Measurements from ENCODE around the gene SNX14. TPM values are rescaled to one million over a fixed set of nuclear protein-coding genes. Genes with fewer than 3 reads are reported as not detected.

SNX14 gene
- total and polyA plus RNA-seq, 4 donors = 10.9 to 85.1 (median 81.8) TPM

DNA sequence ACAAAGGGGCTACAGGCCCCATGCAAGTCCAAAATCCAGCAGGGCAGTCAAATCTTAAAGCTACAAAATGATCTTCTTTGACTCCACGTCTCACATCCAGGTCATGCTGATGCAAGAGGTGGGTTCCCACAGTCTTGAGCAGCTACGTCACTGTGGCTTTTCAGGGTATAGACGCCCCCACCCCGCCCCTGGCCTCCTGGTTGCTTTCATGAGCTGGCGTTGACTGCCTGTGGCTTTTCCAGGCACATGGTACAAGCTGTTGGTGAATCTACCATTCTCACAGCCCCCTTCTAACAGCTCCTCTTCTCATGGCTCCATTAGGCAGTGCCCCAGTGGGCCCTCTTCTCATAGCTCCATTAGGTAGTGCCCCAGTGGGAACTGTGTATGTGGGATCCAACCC, 96.8 kb downstream of the SNX14 start:
- WGBS, 2 donors = 96 to 99% methylated on average over 5 of the region's 5 CpGs
- ATAC-seq (ENCODE audit: low FRiP score) = no peak
- no peaks in the 10 kb centered on the region for H3K9me3 ChIP-seq (ENCODE audit: control insufficient read depth, low read length)
- intact Hi-C loops (cut with DNase I) = no loop called here
- no peak for DNase-seq
- no peaks in the 10 kb centered on the region for H3K4me1 ChIP-seq (ENCODE audit: control insufficient read depth in 1 of 2, insufficient read depth in 2 of 2, low read length in 2 of 2)
- no peak overlapping the region for H3K4me3 ChIP-seq (ENCODE audit: low read length in 2 of 2)
- H3K27me3 ChIP-seq (ENCODE audit: control insufficient read depth in 1 of 2, insufficient read depth in 2 of 2, low read length in 1 of 2) = no peaks in the 10 kb centered on the region
- H3K27ac ChIP-seq (ENCODE audit: low read depth in 1 of 2, low read length in 2 of 2) = no peak overlapping the region
- H3K36me3 ChIP-seq (ENCODE audit: control insufficient read depth in 1 of 2, insufficient read depth in 2 of 2, low read length in 1 of 2) = peaks cover 0 to 1% of the 10 kb centered on the region in 2 donors

DNA sequence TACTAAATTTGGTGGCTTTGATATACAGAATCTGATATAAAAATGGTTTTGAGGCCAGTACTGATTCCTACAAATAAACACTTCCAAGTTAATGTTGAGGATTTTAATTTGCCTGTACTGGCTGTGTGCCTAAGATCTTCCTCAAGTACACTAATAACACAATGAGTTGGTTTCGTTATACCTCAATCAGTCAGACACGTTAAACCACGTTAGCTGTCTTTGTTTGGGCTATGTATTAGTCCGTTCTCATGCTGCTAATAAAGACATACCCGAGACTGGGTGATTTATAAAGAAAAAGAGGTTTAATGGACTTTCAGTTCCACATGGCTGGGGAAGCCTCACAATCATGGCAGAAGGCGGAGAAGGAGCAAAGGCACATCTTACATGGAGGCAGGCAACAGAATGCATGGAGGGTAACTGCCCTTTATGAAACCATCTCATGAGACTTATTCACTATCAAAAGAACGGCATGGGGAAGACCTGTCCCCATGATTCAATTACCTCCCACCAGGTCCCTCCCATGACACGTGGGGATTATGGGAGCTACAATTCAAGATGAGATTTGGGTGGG, 97.6 kb downstream of the SNX14 start:
- WGBS, 2 donors = 87 to 93% methylated on average over 8 of the region's 8 CpGs
- H3K4me1 ChIP-seq (ENCODE audit: control insufficient read depth in 1 of 2, insufficient read depth in 2 of 2, low read length in 2 of 2) = no peaks in the 10 kb centered on the region
- H3K36me3 ChIP-seq (ENCODE audit: control insufficient read depth in 1 of 2, insufficient read depth in 2 of 2, low read length in 1 of 2) = peaks cover 0 to 1% of the 10 kb centered on the region in 2 donors
- no peaks in the 10 kb centered on the region for H3K27me3 ChIP-seq (ENCODE audit: control insufficient read depth in 1 of 2, insufficient read depth in 2 of 2, low read length in 1 of 2)
- DNase-seq (no peak), ATAC-seq (ENCODE audit: low FRiP score) (no peak)
- intact Hi-C loops (cut with DNase I) = no loop called here
- H3K27ac ChIP-seq (ENCODE audit: low read depth in 1 of 2, low read length in 2 of 2) = no peak overlapping the region
- no peaks in the 10 kb centered on the region for H3K9me3 ChIP-seq (ENCODE audit: control insufficient read depth, low read length)
- H3K4me3 ChIP-seq (ENCODE audit: low read length in 2 of 2) = no peak overlapping the region

DNA sequence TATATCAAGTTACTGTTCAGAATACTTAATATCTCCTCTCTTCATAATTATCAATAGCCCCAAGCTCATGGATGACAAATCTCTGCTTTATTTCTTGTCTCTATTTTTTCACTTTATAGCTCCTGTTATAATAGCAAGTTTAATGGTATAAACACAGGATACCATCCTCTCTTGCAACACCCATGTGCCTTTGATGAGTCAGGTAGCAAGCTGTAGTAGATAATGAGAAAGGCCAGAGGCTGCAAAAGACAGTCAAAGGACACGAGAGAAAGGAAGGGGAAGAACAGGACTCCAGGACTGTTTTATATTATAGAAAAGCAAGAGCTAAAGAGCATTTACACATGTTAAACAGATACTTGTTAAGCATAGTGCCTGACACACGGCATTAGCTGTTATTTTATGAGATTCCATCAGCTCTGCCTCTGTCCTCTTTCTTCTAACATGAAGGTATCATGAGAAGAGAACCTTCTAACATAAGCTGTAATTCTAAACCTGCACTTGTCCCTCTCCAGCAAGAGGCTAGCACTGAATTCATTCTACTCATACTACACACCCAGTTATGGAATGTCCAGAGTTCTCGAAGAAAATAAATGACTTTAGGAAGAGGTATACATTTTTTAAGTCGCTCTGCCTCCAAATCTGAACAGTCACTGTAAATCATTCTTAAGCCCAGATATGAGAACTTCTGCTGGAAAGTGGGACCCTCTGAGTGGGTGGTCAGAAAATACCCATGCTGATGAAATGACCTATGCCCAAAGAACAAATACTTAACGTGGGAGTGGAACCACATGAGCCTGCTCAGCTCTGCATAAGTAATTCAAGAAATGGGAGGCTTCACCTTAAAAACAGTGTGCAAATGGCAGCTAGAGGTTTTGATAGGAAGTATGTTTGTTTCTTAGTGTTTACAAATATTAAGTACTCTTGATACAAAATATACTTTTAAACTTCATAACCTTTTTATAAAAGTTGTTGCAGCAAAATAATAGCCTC, 98.8 kb downstream of the SNX14 start:
- Histone ChIP-seq H3K9me3 (ENCODE audit: control insufficient read depth, low read length) (no peaks in the 10 kb centered on the region), H3K27me3 (ENCODE audit: control insufficient read depth in 1 of 2, insufficient read depth in 2 of 2, low read length in 1 of 2) (no peaks in the 10 kb centered on the region), H3K27ac (ENCODE audit: low read depth in 1 of 2, low read length in 2 of 2) (no peak overlapping the region), H3K4me3 (ENCODE audit: low read length in 2 of 2) (no peak overlapping the region), H3K4me1 (ENCODE audit: control insufficient read depth in 1 of 2, insufficient read depth in 2 of 2, low read length in 2 of 2) (no peaks in the 10 kb centered on the region), H3K36me3 (ENCODE audit: control insufficient read depth in 1 of 2, insufficient read depth in 2 of 2, low read length in 1 of 2) (peaks cover 0 to 1% of the 10 kb centered on the region in 2 donors)
- ATAC-seq (ENCODE audit: low FRiP score) = no peak
- DNase-seq = no peak
- intact Hi-C loops (cut with DNase I) = no loop called here
- WGBS, 2 donors = 24 to 34% methylated on average over 5 of the region's 5 CpGs

DNA sequence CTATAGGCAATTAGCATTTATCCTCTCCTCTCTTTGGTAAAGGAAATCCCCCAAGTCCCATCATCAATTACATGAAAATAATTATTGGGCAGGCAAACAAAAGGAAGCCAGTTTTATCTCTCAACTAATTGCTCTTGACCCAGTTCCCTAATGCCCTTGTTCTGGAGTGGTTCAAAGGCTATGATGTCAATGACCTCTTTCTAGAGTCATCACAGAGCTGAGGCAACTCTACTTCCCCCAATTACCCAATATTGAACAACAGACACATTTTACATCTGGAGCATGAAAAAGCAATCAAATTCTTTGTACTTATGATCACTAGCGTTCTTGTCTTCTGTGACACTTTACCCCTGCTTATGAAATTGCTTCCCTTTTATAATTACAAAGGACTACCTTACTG, 100.3 kb downstream of the SNX14 start:
- WGBS, 2 donors = 93 to 97% methylated on average over 1 of the region's 1 CpG
- DNase-seq (no peak), ATAC-seq (ENCODE audit: low FRiP score) (no peak)
- intact Hi-C loops (cut with DNase I) = no loop called here
- Histone ChIP-seq H3K36me3 (ENCODE audit: control insufficient read depth in 1 of 2, insufficient read depth in 2 of 2, low read length in 1 of 2) (peaks cover 0 to 1% of the 10 kb centered on the region in 2 donors), H3K27ac (ENCODE audit: low read depth in 1 of 2, low read length in 2 of 2) (no peak overlapping the region), H3K27me3 (ENCODE audit: control insufficient read depth in 1 of 2, insufficient read depth in 2 of 2, low read length in 1 of 2) (no peaks in the 10 kb centered on the region), H3K9me3 (ENCODE audit: control insufficient read depth, low read length) (no peaks in the 10 kb centered on the region), H3K4me1 (ENCODE audit: control insufficient read depth in 1 of 2, insufficient read depth in 2 of 2, low read length in 2 of 2) (no peaks in the 10 kb centered on the region), H3K4me3 (ENCODE audit: low read length in 2 of 2) (no peak overlapping the region)

DNA sequence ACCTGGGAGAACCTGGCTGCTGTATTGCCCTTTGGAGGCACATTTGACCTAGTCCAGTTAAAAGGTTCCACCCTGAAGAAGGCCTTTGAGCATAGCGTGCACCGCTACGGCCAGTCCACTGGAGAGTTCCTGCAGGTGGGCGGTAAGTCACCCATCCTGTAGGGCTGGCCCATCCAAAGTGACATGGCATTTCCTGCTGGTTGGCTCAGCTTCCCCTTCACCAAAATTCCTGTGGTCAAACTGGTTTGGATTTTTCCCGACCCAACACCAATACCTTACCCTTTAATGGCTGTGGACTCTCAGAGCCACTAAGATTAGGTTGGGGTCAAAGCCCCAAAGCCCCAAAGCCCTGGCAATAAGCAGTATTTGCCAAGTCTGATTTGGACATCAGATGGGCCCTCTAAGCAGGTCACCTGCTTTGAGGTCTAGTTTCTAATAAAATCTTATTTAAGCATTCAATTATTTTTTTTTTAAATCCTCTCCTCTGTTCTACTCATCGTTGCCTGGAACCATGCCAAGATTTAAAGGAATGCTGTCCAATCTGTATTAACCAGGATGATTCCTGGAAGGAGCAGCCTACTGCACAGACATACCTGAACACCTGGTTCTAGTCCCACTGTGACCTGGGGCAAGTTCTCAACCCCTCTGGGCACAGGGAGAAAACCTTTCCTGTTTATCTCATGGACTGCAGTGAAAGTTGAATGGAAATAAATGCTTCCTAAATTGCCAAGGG, 103.0 kb downstream of the SNX14 start:
- Histone ChIP-seq H3K36me3 (ENCODE audit: control insufficient read depth in 1 of 2, insufficient read depth in 2 of 2, low read length in 1 of 2) (peaks cover 0 to 3% of the 10 kb centered on the region in 2 donors), H3K4me3 (ENCODE audit: low read length in 2 of 2) (no peak overlapping the region), H3K27ac (ENCODE audit: low read depth in 1 of 2, low read length in 2 of 2) (no peak overlapping the region), H3K9me3 (ENCODE audit: control insufficient read depth, low read length) (no peaks in the 10 kb centered on the region), H3K27me3 (ENCODE audit: control insufficient read depth in 1 of 2, insufficient read depth in 2 of 2, low read length in 1 of 2) (no peaks in the 10 kb centered on the region), H3K4me1 (ENCODE audit: control insufficient read depth in 1 of 2, insufficient read depth in 2 of 2, low read length in 2 of 2) (no peaks in the 10 kb centered on the region)
- no peak for DNase-seq
- WGBS, 2 donors = 78 to 79% methylated on average over 6 of the region's 6 CpGs
- ATAC-seq (ENCODE audit: low FRiP score) = no peak
- intact Hi-C loops (cut with DNase I) = no loop called here

DNA sequence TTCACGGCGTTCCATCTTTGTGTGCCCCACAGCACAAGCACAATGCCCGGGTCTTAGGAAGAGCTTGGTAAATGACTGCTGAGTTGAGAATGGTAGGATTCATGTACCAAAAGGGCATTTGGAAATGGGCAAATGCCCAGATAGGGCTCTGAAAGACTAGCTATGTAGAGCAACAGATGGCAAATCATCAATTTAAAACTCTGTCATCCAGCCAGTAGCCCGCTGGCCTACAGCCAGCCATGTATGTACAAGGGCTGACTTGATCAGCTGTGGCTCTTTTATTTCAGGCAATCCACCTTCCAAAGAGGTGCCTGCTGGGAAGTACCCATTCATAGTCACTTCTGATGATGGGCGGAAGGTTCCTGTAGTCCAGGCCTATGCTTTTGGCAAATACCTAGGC, 108.7 kb downstream of the SNX14 start:
- no peak overlapping the region for H3K4me3 ChIP-seq (ENCODE audit: low read length in 2 of 2)
- ATAC-seq (ENCODE audit: low FRiP score) (no peak), DNase-seq (no peak)
- intact Hi-C loops (cut with DNase I) = loop anchor here (5.0 kb wide), 2 partner anchors 38 to 83 kb away; no protein-coding TSS in a partner anchor
- H3K27me3 ChIP-seq (ENCODE audit: control insufficient read depth in 1 of 2, insufficient read depth in 2 of 2, low read length in 1 of 2) = no peaks in the 10 kb centered on the region
- WGBS, 2 donors = 88 to 90% methylated on average over 5 of the region's 5 CpGs
- no peaks in the 10 kb centered on the region for H3K4me1 ChIP-seq (ENCODE audit: control insufficient read depth in 1 of 2, insufficient read depth in 2 of 2, low read length in 2 of 2)
- H3K27ac ChIP-seq (ENCODE audit: low read depth in 1 of 2, low read length in 2 of 2) = no peak overlapping the region
- H3K9me3 ChIP-seq (ENCODE audit: control insufficient read depth, low read length) = no peaks in the 10 kb centered on the region
- peaks cover 1 to 2% of the 10 kb centered on the region in 2 donors for H3K36me3 ChIP-seq (ENCODE audit: control insufficient read depth in 1 of 2, insufficient read depth in 2 of 2, low read length in 1 of 2)

DNA sequence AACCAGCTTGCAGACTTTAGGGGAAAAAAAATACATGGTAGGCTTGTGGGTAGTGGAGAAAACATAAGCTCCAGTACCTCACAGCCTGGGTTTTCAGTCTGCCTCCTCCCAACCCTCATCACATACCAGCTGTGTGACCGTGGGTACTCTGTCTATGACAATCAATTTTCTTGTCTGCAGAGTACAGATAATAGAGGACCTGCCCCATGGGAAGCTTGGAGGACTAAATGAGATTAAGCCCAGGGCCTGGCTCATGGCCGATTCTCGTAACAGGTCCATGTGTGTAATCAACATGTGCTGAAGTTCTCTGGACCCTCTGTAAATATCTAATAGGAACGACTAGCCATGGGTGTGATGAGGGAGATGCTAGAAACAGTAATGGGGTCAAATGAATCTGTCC, 109.8 kb downstream of the SNX14 start:
- WGBS, 2 donors = 61 to 67% methylated on average over 4 of the region's 4 CpGs

DNA sequence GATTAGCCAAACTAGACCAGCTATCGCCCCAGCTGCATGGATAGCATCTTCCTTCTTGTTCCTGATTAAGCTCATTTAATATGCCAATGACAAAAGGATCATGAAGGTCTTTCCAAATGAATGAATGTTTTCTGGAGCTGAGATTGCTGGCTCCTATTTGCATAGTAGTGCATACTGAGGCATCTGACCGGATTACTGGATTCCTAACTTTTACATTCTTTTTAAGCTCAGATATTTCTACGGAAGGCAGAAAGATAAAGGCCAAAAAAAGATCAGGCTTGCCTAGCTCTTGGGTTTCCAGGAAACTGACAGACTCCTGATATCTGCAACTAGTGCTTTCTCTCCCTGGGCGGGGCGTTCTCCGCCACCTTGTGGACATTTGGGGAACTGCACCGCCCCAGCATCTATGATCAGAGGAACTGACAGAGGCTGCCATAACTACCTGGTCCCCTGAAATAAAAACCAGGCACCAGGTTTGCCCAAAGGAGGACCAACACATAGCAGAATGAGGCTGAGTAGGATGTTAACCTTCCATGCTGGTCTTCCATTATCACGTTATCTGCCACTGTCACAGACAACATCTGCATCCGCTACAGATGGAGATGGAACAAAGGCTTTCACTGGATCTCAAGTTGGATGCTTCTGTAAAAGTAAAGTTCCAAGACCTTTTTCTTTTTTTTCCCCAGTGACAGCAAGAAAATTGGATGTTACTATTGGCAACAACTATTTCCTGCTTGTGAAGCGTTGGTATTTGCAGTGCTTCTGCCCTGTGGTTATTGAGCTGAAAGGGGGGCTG, 110.6 kb downstream of the SNX14 start:
- DNase-seq = peak; percentile 79 to 94
- WGBS, 2 donors = 20 to 23% methylated on average over 10 of the region's 10 CpGs

More for the DNA sequence above, 109.8 kb downstream of the SNX14 start:
- Histone ChIP-seq H3K27me3 (ENCODE audit: control insufficient read depth in 1 of 2, insufficient read depth in 2 of 2, low read length in 1 of 2) (no peaks in the 10 kb centered on the region), H3K4me3 (ENCODE audit: low read length in 2 of 2) (no peak overlapping the region), H3K4me1 (ENCODE audit: control insufficient read depth in 1 of 2, insufficient read depth in 2 of 2, low read length in 2 of 2) (no peaks in the 10 kb centered on the region), H3K36me3 (ENCODE audit: control insufficient read depth in 1 of 2, insufficient read depth in 2 of 2, low read length in 1 of 2) (peaks cover 1 to 2% of the 10 kb centered on the region in 2 donors), H3K27ac (ENCODE audit: low read depth in 1 of 2, low read length in 2 of 2) (no peak overlapping the region), H3K9me3 (ENCODE audit: control insufficient read depth, low read length) (no peaks in the 10 kb centered on the region)
- intact Hi-C loops (cut with DNase I) = loop anchor here (1.0 to 5.0 kb wide), 5 partner anchors 33 to 129 kb away; partner anchors contain the start of gene NT5E (in 1 of the 2)
- ATAC-seq (ENCODE audit: low FRiP score) (no peak), DNase-seq (no peak)

More for the DNA sequence above, 110.6 kb downstream of the SNX14 start:
- Histone ChIP-seq H3K36me3 (ENCODE audit: control insufficient read depth in 1 of 2, insufficient read depth in 2 of 2, low read length in 1 of 2) (peaks cover 1 to 2% of the 10 kb centered on the region in 2 donors), H3K4me3 (ENCODE audit: low read length in 2 of 2) (no peak overlapping the region), H3K27ac (ENCODE audit: low read depth in 1 of 2, low read length in 2 of 2) (peak overlapping the region in 1 of 2 donors; percentile 52), H3K27me3 (ENCODE audit: control insufficient read depth in 1 of 2, insufficient read depth in 2 of 2, low read length in 1 of 2) (no peaks in the 10 kb centered on the region), H3K4me1 (ENCODE audit: control insufficient read depth in 1 of 2, insufficient read depth in 2 of 2, low read length in 2 of 2) (no peaks in the 10 kb centered on the region), H3K9me3 (ENCODE audit: control insufficient read depth, low read length) (no peaks in the 10 kb centered on the region)
- peak; percentile 94 for ATAC-seq (ENCODE audit: low FRiP score)
- intact Hi-C loops (cut with DNase I) = loop anchor here (1.0 to 5.0 kb wide), 5 partner anchors 32 to 128 kb away; partner anchors contain the start of gene NT5E (in 1 of the 2)
